Measurements from ENCODE around the gene FNDC5. TPM values are rescaled to one million over a fixed set of nuclear protein-coding genes. Genes with fewer than 3 reads are reported as not detected.
A peak's percentile ranks its signal among the peaks of the same experiment; 100 is the strongest.

Gene FNDC5
- total RNA-seq, 1 experiment from 2014 or later, result 2.6 TPM

GRCh38 chr1:32900371-32900955 lies 29.8 kb upstream of the FNDC5 start:
- POLR2A ChIA-PET, result no interaction called here
- TF ChIP-seq SIN3A (IDR thresholded peaks at IDR 0.05; ENCODE audit: borderline replicate concordance, insufficient read depth, low read depth, low read length), result no peak
- TF ChIP-seq REST (IDR thresholded peaks at IDR 0.05; ENCODE audit: insufficient read depth in 1 of 2, low read depth in 2 of 2, low read length in 1 of 2), result no peak
- no peak for TF ChIP-seq CTCF (IDR thresholded peaks at IDR 0.05)
- no peak for TF ChIP-seq TCF7L2 (IDR thresholded peaks at IDR 0.05; ENCODE audit: low read depth, low read length)
- no peak for TF ChIP-seq POLR2AphosphoS5 (IDR thresholded peaks at IDR 0.05; ENCODE audit: low read depth, low read length)
- in situ Hi-C loops (cut with HindIII; ENCODE audit: low pct_unique_long_range_greater_than_20kb, low sequenced_read_pairs), result no loop called here
- DNase-seq (ENCODE audit: low read depth, low spot score) (no peak), ATAC-seq (peak; percentile 39)
- H3K27ac ChIP-seq (ENCODE audit: low read length), result peak overlapping the region; percentile 65
- no peaks in the 10 kb centered on the region; the same call in 1 of the 2 replicates for H3K36me3 ChIP-seq (ENCODE audit: control insufficient read depth, insufficient read depth, low read length)
- peak overlapping the region; percentile 57 to 74 for H3K4me3 ChIP-seq (ENCODE audit: low read depth in 2 of 2, low read length in 2 of 2)
- no peaks in the 10 kb centered on the region for H3K27me3 ChIP-seq (ENCODE audit: control insufficient read depth, insufficient read depth, low read length)
- CTCF ChIA-PET, result no interaction called here
- no peaks in the 10 kb centered on the region for H3K9me3 ChIP-seq (ENCODE audit: control insufficient read depth, insufficient read depth, low read depth, low read length)
- intact Hi-C loops (cut with micrococcal nuclease; ENCODE audit: unreplicated experiment), result no loop called here
- 0 out of 2 replicates have a peak, but pooled peaks cover 5% of the 10 kb centered on the region for H3K4me1 ChIP-seq (ENCODE audit: control insufficient read depth, insufficient read depth, low read length)
- no TSS peak for BruUV-seq (replicated peaks)

GRCh38 chr1:32899586-32900296 lies 29.0 kb upstream of the FNDC5 start:
- intact Hi-C loops (cut with micrococcal nuclease; ENCODE audit: unreplicated experiment), result no loop called here
- no peaks in the 10 kb centered on the region; the same call in 1 of the 2 replicates for H3K36me3 ChIP-seq (ENCODE audit: control insufficient read depth, insufficient read depth, low read length)
- CTCF ChIA-PET, result interaction anchor here (0.5 kb wide), 1 partner anchor 15 kb away, joined by 7 read pairs; no protein-coding TSS in a partner anchor
- 0 out of 2 replicates have a peak, but pooled peaks cover 5% of the 10 kb centered on the region for H3K4me1 ChIP-seq (ENCODE audit: control insufficient read depth, insufficient read depth, low read length)
- no peak for ATAC-seq
- H3K27me3 ChIP-seq (ENCODE audit: control insufficient read depth, insufficient read depth, low read length), result no peaks in the 10 kb centered on the region
- no peaks in the 10 kb centered on the region for H3K9me3 ChIP-seq (ENCODE audit: control insufficient read depth, insufficient read depth, low read depth, low read length)
- TF ChIP-seq SIN3A (IDR thresholded peaks at IDR 0.05; ENCODE audit: borderline replicate concordance, insufficient read depth, low read depth, low read length) (no peak), CTCF (IDR thresholded peaks at IDR 0.05) (no peak), TCF7L2 (IDR thresholded peaks at IDR 0.05; ENCODE audit: low read depth, low read length) (no peak), POLR2AphosphoS5 (IDR thresholded peaks at IDR 0.05; ENCODE audit: low read depth, low read length) (no peak), REST (IDR thresholded peaks at IDR 0.05; ENCODE audit: insufficient read depth in 1 of 2, low read depth in 2 of 2, low read length in 1 of 2) (no peak)
- POLR2A ChIA-PET, result no interaction called here
- H3K27ac ChIP-seq (ENCODE audit: low read length), result no peak overlapping the region
- no peak for DNase-seq (ENCODE audit: low read depth, low spot score)
- H3K4me3 ChIP-seq (ENCODE audit: low read depth in 2 of 2, low read length in 2 of 2), result no peak overlapping the region
- no TSS peak for BruUV-seq (replicated peaks)
- in situ Hi-C loops (cut with HindIII; ENCODE audit: low pct_unique_long_range_greater_than_20kb, low sequenced_read_pairs), result no loop called here

Measured in Panc1 (cell line).